GM12878 (cell line): Measurements from ENCODE around the gene BCOR. TPM values are rescaled to one million over a fixed set of nuclear protein-coding genes. Genes with fewer than 3 reads are reported as not detected.

Experiments
- ATAC-seq: fragments of 200-7000 bp; cut with Tn5 transposase; 3 replicates; pipeline ENCODE4 v1.9.1; 2020; ENCODE audit warnings: mild to moderate bottlenecking, moderate library complexity
- BruUV-seq: library from RNA; stranded (reverse); fragments of 400-500 nt; replicated peaks from 2 replicates; lab custom pipeline; 2021; lab: Mats Ljungman, UMichigan
- CTCF ChIA-PET: fragments of 300-600 bp; sonication (Branson Sonifier 250); formaldehyde crosslinking; extraction: SDS; loops from one replicate; lab custom pipeline; 2021; ENCODE audit warnings: inconsistent platforms; lab: Yijun Ruan, JAX
- POLR2A ChIA-PET: fragments of 350-600 bp; formaldehyde crosslinking; extraction: SDS; loops from one replicate; lab custom pipeline; 2021; ENCODE audit warnings: inconsistent platforms; lab: Charles Lee
- RAD21 ChIA-PET: fragments of 300-600 bp; sonication (Branson Sonifier 250); formaldehyde crosslinking; loops from one replicate; lab custom pipeline; 2023; ENCODE audit warnings: antibody characterized with exemption; ENCODE audit not compliant: unreplicated experiment; lab: Charles Lee
- SMC1A ChIA-PET: fragments of 300-600 bp; sonication (Branson Sonifier 250); formaldehyde crosslinking; loops from one replicate; lab custom pipeline; 2023; ENCODE audit not compliant: unreplicated experiment, uncharacterized antibody; lab: Charles Lee
- DNase-seq: peaks from one replicate; pipeline ENCODE4 v3.0.0-alpha.2; 2011; ENCODE audit warnings: low read depth, low spot score
- FAIRE-seq: peaks from 3 replicates; lab custom pipeline; 2011; peaks lifted over from hg19 to GRCh38; lab: Jason Lieb, UNC
- H2AFZ ChIP-seq: 2 replicates; pipeline ENCODE4 v1.6.0; 2011; ENCODE audit warnings: low read depth, low read length, control low read depth; ENCODE audit not compliant: control insufficient read depth
- H3K27ac ChIP-seq: 2 replicates; pipeline ENCODE4 v1.5.1; 2011; ENCODE audit warnings: control low read depth; ENCODE audit not compliant: control insufficient read depth, insufficient read depth
- H3K27me3 ChIP-seq, 2 experiments: replicated peaks in 1 of 2; 2 replicates each; pipeline versions ENCODE4 v1.6.0 to v1.6.1; 2011; ENCODE audit warnings: low read length in 1 of 2; ENCODE audit not compliant: control insufficient read depth in 2 of 2, insufficient read depth in 2 of 2
- H3K36me3 ChIP-seq, 2 experiments: 2 replicates each; pipeline ENCODE4 v1.5.1; 2011; ENCODE audit warnings: low read length in 1 of 2; ENCODE audit not compliant: control insufficient read depth in 2 of 2, insufficient read depth in 2 of 2
- H3K4me1 ChIP-seq: 2 replicates; pipeline ENCODE4 v1.6.1; 2011; ENCODE audit warnings: mild to moderate bottlenecking, low read length, moderate library complexity, mixed read lengths; ENCODE audit not compliant: control insufficient read depth, insufficient read depth
- H3K4me2 ChIP-seq: 2 replicates; pipeline ENCODE4 v1.6.0; 2011; ENCODE audit warnings: control low read depth; ENCODE audit not compliant: control insufficient read depth, insufficient read depth
- H3K4me3 ChIP-seq: fragments of 200-600 bp; sonication (generic); 2 replicates; pipeline ENCODE4 v1.5.1; 2016
- H3K79me2 ChIP-seq: 2 replicates; pipeline ENCODE4 v1.6.0; 2011; ENCODE audit warnings: low read length; ENCODE audit not compliant: control insufficient read depth, insufficient read depth
- H3K9ac ChIP-seq: 2 replicates; pipeline ENCODE4 v1.8.0; 2011; ENCODE audit warnings: low read length, control low read depth, mixed read lengths; ENCODE audit not compliant: control insufficient read depth, insufficient read depth
- H3K9me3 ChIP-seq: replicated peaks from 3 replicates; pipeline ENCODE4 v1.5.1; 2011; ENCODE audit warnings: mild to moderate bottlenecking, low read length; ENCODE audit not compliant: control insufficient read depth, insufficient read depth
- H4K20me1 ChIP-seq: 2 replicates; pipeline ENCODE4 v1.6.0; 2011; ENCODE audit not compliant: control insufficient read depth, insufficient read depth
- BCL11A ChIP-seq: IDR thresholded peaks from 2 replicates; pipeline ENCODE4 v1.6.1; 2011; ENCODE audit warnings: low read depth, low read length
- EED ChIP-seq: sonication (generic); IDR thresholded peaks from 2 replicates; pipeline ENCODE4 v1.6.1; 2016; ENCODE audit warnings: antibody characterized with exemption, low read depth
- GABPA ChIP-seq: IDR thresholded peaks from 2 replicates; pipeline ENCODE4 v1.6.1; 2014; ENCODE audit warnings: antibody characterized with exemption, low read depth, mild to moderate bottlenecking, inconsistent platforms
- HCFC1 ChIP-seq: fragments of 150-350 bp; IDR thresholded peaks from 2 replicates; pipeline ENCODE4 v1.6.1; 2014; ENCODE audit warnings: low read length
- KDM1A ChIP-seq: fragments of 200-600 bp; sonication (generic); IDR thresholded peaks from 2 replicates; pipeline ENCODE4 v1.6.1; 2016; ENCODE audit warnings: borderline replicate concordance
- NRF1 ChIP-seq: conservative IDR thresholded peaks from 2 replicates; pipeline ENCODE4 v1.6.1; 2011; ENCODE audit warnings: mild to moderate bottlenecking, low read depth, low read length, improper control_type of control experiment
- SUPT20H ChIP-seq: IDR thresholded peaks from 2 replicates; pipeline ENCODE4 v1.6.1; 2011; ENCODE audit warnings: low read depth, mild to moderate bottlenecking, low read length, moderate library complexity, borderline replicate concordance; ENCODE audit not compliant: control insufficient read depth
- TCF7 ChIP-seq: IDR thresholded peaks from 2 replicates; pipeline ENCODE4 v1.6.1; 2014; ENCODE audit warnings: antibody characterized with exemption, borderline replicate concordance
- ZBED1 ChIP-seq: IDR thresholded peaks from 2 replicates; pipeline ENCODE4 v1.6.1; 2016; ENCODE audit warnings: borderline replicate concordance
- ZNF384 ChIP-seq: IDR thresholded peaks from 2 replicates; pipeline ENCODE4 v1.6.1; 2012; ENCODE audit warnings: low read depth, mild to moderate bottlenecking, low read length, improper control_type of control experiment, borderline replicate concordance
- WGBS: methylation state at CpG from one replicate; pipeline ENCODE4 v1.1.6; 2016; ENCODE audit warnings: low lambda C conversion rate; ENCODE audit not compliant: insufficient replicate concordance, insufficient coverage; ENCODE audit errors: missing lambda C conversion rate; 5-methylcytosine and 5-hydroxymethylcytosine counted together
- in situ Hi-C: fragments of 300-500 bp; cut with MboI; formaldehyde crosslinking; loops from 9 replicates; pipeline ENCODE4 v1.14.3; 2018; ENCODE audit warnings: mixed read lengths
- intact Hi-C: fragments of 100-400 bp; cut with micrococcal nuclease; formaldehyde crosslinking; loops from one replicate; pipeline ENCODE4 v1.14.2; 2022; ENCODE audit not compliant: unreplicated experiment
- polyA plus RNA-seq, 11 experiments: library from polyadenylated mRNA; depleted of rRNA in 4 of 11; unstranded in 6 of 11; stranded (reverse) in 5 of 11; fragments of >200 nt; fragmentation: Nextera tagmentation in 4 of 11; fragmentation: Illumina TruSeq in 1 of 11; extraction: Ambion mirVana in 4 of 11; extraction: Trizol in 1 of 11; gene quantifications; 1 replicate in 1 of 11; 2 replicates in 10 of 11; pipeline versions ENCODE4 v1.2.1 to v1.2.3, GENCODE V29; 2011 to 2016; ENCODE audit warnings: inconsistent platforms in 2 of 11, missing spikeins in 2 of 11, low read depth in 1 of 11
- total RNA-seq, 4 experiments: library from RNA; depleted of rRNA in 3 of 4; stranded (reverse); fragments of >200 nt in 3 of 4; fragmentation: Illumina TruSeq in 1 of 4; extraction: Trizol in 1 of 4; gene quantifications; 2 replicates each; pipeline versions ENCODE4 v1.2.1 to v1.2.3, GENCODE V29; 2013 to 2021
- TF ChIP-seq, protein P1 (sequence below): IDR thresholded peaks from 2 replicates; pipeline ENCODE4 v1.6.1; 2011; ENCODE audit warnings: low read depth, mild to moderate bottlenecking, low read length, moderate library complexity, borderline replicate concordance; ENCODE audit errors: extremely low read depth
- TF ChIP-seq, protein P2 (sequence below): IDR thresholded peaks from 2 replicates; pipeline ENCODE4 v1.6.1; 2012; ENCODE audit warnings: low read depth, low read length, improper control_type of control experiment
- TF ChIP-seq, protein P3 (sequence below): fragments of 150-350 bp; IDR thresholded peaks from 2 replicates; pipeline ENCODE4 v1.6.1; 2014; ENCODE audit warnings: mild to moderate bottlenecking, low read depth, low read length
- TF ChIP-seq, protein P4 (sequence below): IDR thresholded peaks from 2 replicates; pipeline ENCODE4 v1.6.1; 2012; ENCODE audit warnings: low read depth, low read length, improper control_type of control experiment

BCOR gene
- total and polyA plus RNA-seq, 10 of the 15 experiments (the other 5 are each of a cell fraction or from before 2014, with no cell fraction given): 5.1 to 16.4 (median 10.1) TPM

DNA sequence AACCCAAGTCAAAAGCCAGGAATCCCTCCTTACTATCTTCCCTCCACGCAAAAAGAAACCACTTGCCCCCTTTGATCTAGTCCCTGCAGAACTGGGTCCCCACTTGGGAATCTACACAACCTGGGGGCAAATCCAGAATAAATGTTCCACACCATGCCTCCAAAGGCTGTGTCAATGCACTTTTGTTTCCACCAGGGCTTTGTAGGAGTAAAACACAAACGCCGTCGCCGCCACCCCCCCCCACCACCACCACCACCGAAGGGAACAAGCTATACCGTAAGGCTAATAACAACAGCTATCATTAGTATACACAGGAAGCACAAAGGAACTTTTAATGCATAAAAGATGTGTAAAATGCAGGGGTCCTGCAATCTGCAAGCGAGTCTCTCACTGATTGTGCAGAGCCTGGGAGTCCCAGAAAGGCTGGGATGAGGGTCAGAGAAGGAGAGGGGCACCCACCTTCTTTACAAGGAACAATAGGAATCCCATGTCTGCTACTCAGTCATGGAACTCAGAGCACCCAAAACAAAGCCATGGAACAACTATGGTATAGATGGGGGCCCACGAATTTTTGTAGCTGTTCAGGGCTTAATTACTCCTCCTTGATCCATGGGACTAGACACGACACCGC is 13.2 kb downstream of the BCOR start:
- CTCF ChIA-PET: no interaction called here
- Histone ChIP-seq H3K9me3 (no peaks in the 10 kb centered on the region; the same call in 2 of the 3 replicates), H3K27ac (no peak overlapping the region), H3K36me3 (no peaks in the 10 kb centered on the region; a peak in 2 of 4 replicates), H2AFZ (no peak overlapping the region), H3K4me1 (no peaks in the 10 kb centered on the region), H3K27me3 (no peaks in the 10 kb centered on the region), H3K4me3 (peak overlapping the region; percentile 30; the same call in 1 of the 2 replicates), H4K20me1 (peaks cover 8% of the 10 kb centered on the region), H3K9ac (no peak overlapping the region), H3K4me2 (0 out of 2 replicates have a peak overlapping the region, but pooled peaks have one; percentile 27), H3K79me2 (peaks cover 3% of the 10 kb centered on the region)
- BruUV-seq: no TSS peak
- POLR2A ChIA-PET: no interaction called here
- no peak for DNase-seq
- RAD21 ChIA-PET: interaction anchor here (0.6 kb wide), 2 partner anchors 250 to 1139 kb away, joined by 3 to 4 read pairs; no protein-coding TSS in a partner anchor
- 36% methylated on average over 11 of the region's 11 CpGs for whole genome bisulfite sequencing
- no peak for ATAC-seq
- SMC1A ChIA-PET: no interaction called here
- no peak for FAIRE-seq
- TF ChIP-seq KDM1A: no peak
- TF ChIP-seq BCL11A: no peak
- TF ChIP-seq NRF1: no peak
- no peak for TF ChIP-seq TCF7
- no peak for TF ChIP-seq HCFC1
- TF ChIP-seq ZNF384: no peak
- TF ChIP-seq EED: no peak
- TF ChIP-seq ZBED1: no peak
- TF ChIP-seq, protein P1, sequence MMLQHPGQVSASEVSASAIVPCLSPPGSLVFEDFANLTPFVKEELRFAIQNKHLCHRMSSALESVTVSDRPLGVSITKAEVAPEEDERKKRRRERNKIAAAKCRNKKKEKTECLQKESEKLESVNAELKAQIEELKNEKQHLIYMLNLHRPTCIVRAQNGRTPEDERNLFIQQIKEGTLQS: no peak
- TF ChIP-seq, protein P2, sequence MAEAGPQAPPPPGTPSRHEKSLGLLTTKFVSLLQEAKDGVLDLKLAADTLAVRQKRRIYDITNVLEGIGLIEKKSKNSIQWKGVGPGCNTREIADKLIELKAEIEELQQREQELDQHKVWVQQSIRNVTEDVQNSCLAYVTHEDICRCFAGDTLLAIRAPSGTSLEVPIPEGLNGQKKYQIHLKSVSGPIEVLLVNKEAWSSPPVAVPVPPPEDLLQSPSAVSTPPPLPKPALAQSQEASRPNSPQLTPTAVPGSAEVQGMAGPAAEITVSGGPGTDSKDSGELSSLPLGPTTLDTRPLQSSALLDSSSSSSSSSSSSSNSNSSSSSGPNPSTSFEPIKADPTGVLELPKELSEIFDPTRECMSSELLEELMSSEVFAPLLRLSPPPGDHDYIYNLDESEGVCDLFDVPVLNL: no peak
- TF ChIP-seq GABPA: no peak
- TF ChIP-seq, protein P3, sequence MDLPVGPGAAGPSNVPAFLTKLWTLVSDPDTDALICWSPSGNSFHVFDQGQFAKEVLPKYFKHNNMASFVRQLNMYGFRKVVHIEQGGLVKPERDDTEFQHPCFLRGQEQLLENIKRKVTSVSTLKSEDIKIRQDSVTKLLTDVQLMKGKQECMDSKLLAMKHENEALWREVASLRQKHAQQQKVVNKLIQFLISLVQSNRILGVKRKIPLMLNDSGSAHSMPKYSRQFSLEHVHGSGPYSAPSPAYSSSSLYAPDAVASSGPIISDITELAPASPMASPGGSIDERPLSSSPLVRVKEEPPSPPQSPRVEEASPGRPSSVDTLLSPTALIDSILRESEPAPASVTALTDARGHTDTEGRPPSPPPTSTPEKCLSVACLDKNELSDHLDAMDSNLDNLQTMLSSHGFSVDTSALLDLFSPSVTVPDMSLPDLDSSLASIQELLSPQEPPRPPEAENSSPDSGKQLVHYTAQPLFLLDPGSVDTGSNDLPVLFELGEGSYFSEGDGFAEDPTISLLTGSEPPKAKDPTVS: no peak
- TF ChIP-seq, protein P4, sequence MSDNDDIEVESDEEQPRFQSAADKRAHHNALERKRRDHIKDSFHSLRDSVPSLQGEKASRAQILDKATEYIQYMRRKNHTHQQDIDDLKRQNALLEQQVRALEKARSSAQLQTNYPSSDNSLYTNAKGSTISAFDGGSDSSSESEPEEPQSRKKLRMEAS: no peak
- no peak for TF ChIP-seq SUPT20H
- intact Hi-C loops: no loop called here
- in situ Hi-C loops: no loop called here
